CD4-positive, alpha-beta T cell (primary cell): ENCODE measurements around the gene COMTD1. TPM values are rescaled to one million over a fixed set of nuclear protein-coding genes. Genes with fewer than 3 reads are reported as not detected.
"Not testable (repeated sequence)": the region's sequence is repeated elsewhere in the genome, so short reads cannot be mapped to it uniquely, and the experiment has no call there.

ENCODE experiments used
- ATAC-seq: fragments of 200-7000 bp; cut with Tn5 transposase; one replicate; pipeline ENCODE4 v1.10.0; 2022; ENCODE audit warnings: mild to moderate bottlenecking; ENCODE audit not compliant: poor library complexity
- CTCF ChIA-PET: fragments of 350-600 bp; sonication (Branson Sonifier 250); formaldehyde crosslinking; loops from one replicate; lab custom pipeline; 2021; ENCODE audit warnings: antibody characterized with exemption, inconsistent platforms; lab: Charles Lee
- POLR2A ChIA-PET: fragments of 350-600 bp; sonication (Branson Sonifier 250); formaldehyde crosslinking; loops from one replicate; lab custom pipeline; 2021; ENCODE audit warnings: antibody characterized with exemption, inconsistent platforms; lab: Charles Lee
- DNase-seq, 14 experiments: peaks; one replicate each; pipeline ENCODE4 v3.0.0-alpha.2; 2013 to 2020; ENCODE audit warnings: mixed read lengths in 2 of 14
- H3K27ac ChIP-seq, 2 donors: one replicate each; pipeline versions ENCODE4 v1.5.1 to v1.7.0; 2013; ENCODE audit warnings: low read length in 2 of 2, low read depth in 1 of 2, mild to moderate bottlenecking in 1 of 2
- H3K27me3 ChIP-seq, 2 experiments: 1 replicate in 1 of 2; 2 replicates in 1 of 2; pipeline versions ENCODE4 v1.6.1 to v1.7.0; 2013; ENCODE audit warnings: low read length in 2 of 2, control low read depth in 1 of 2, mild to moderate bottlenecking in 1 of 2, moderate library complexity in 1 of 2; ENCODE audit not compliant: insufficient read depth in 2 of 2, control insufficient read depth in 1 of 2
- H3K36me3 ChIP-seq: one replicate; pipeline ENCODE4 v1.6.1; 2013; ENCODE audit warnings: low read length, control low read depth; ENCODE audit not compliant: insufficient read depth
- H3K4me1 ChIP-seq: one replicate; pipeline ENCODE4 v1.6.1; 2013; ENCODE audit warnings: low read length, control low read depth; ENCODE audit not compliant: insufficient read depth
- H3K4me3 ChIP-seq: one replicate; pipeline ENCODE4 v1.5.1; 2013; ENCODE audit warnings: mild to moderate bottlenecking, low read length, moderate library complexity
- H3K9me3 ChIP-seq, 2 experiments: 1 replicate in 1 of 2; 2 replicates in 1 of 2; pipeline versions ENCODE4 v1.6.1 to v1.7.0; 2013; ENCODE audit warnings: low read length in 2 of 2, mild to moderate bottlenecking in 2 of 2, control low read depth in 1 of 2, moderate library complexity in 1 of 2; ENCODE audit not compliant: control insufficient read depth in 1 of 2, insufficient read depth in 1 of 2
- H3K27ac Mint-ChIP-seq: one replicate; pipeline ENCODE4 v1.8.0; 2020; ENCODE audit warnings: mixed read lengths
- H3K27me3 Mint-ChIP-seq: one replicate; pipeline ENCODE4 v1.8.0; 2021; ENCODE audit warnings: mixed read lengths
- H3K36me3 Mint-ChIP-seq: one replicate; pipeline ENCODE4 v1.8.0; 2021; ENCODE audit warnings: low read depth, mixed read lengths
- H3K4me1 Mint-ChIP-seq: one replicate; pipeline ENCODE4 v1.8.0; 2021; ENCODE audit warnings: low read depth, mixed read lengths
- H3K4me3 Mint-ChIP-seq: one replicate; pipeline ENCODE4 v1.8.0; 2020; ENCODE audit warnings: mild to moderate bottlenecking, mixed read lengths
- H3K9me3 Mint-ChIP-seq: one replicate; pipeline ENCODE4 v1.8.0; 2020; ENCODE audit warnings: mixed read lengths
- CTCF ChIP-seq: fragments of 200-600 bp; IDR thresholded peaks from one replicate; pipeline ENCODE4 v1.8.0; 2022; ENCODE audit warnings: antibody characterized with exemption, mild to moderate bottlenecking
- intact Hi-C, 2 experiments: fragments of 100-400 bp; cut with DNase I in 1 of 2; cut with micrococcal nuclease in 1 of 2; formaldehyde crosslinking; loops; one replicate each; pipeline versions ENCODE4 v1.15.1 to v1.9.0; 2023 to 2025; cut with DNase I, micrococcal nuclease
- total RNA-seq, 174 experiments: library from RNA in 2 of 174; stranded (reverse) in 2 of 174; gene quantifications; one replicate each; pipeline ENCODE4 v1.2.3 and lab custom pipeline; 2021 to 2026

Gene COMTD1
- total RNA-seq, 2 experiments from 2014 or later = 9.5 to 10.5 TPM

- POLR2A ChIA-PET = no interaction called here
- no peaks in the 10 kb centered on the region for H3K9me3 Mint-ChIP-seq
These were observed 37.9 kb downstream of the COMTD1 start for GRCh38 chr10:75197906-75198305.

GRCh38 chr10:75197066-75197465, 38.7 kb downstream of the COMTD1 start:
- intact Hi-C loops = no loop called here
- POLR2A ChIA-PET = no interaction called here
- H3K27ac Mint-ChIP-seq = no peak overlapping the region

More at GRCh38 chr10:75197906-75198305, 37.9 kb downstream of the COMTD1 start:
- no peaks in the 10 kb centered on the region for H3K27me3 ChIP-seq
- H3K4me3 Mint-ChIP-seq = no peak overlapping the region
- no peaks in the 10 kb centered on the region for H3K4me1 Mint-ChIP-seq
- CTCF ChIA-PET = interaction anchor here (2.2 kb wide), 1 partner anchor 38 kb away, joined by 5 read pairs; the partner anchor contains the start of gene COMTD1
- H3K36me3 ChIP-seq = no peaks in the 10 kb centered on the region
- H3K4me3 ChIP-seq = no peak overlapping the region
- no peaks in the 10 kb centered on the region for H3K27me3 Mint-ChIP-seq
- no peak overlapping the region for H3K27ac Mint-ChIP-seq
- H3K4me1 ChIP-seq = no peaks in the 10 kb centered on the region
- H3K36me3 Mint-ChIP-seq = no peaks in the 10 kb centered on the region
- H3K27ac ChIP-seq = no peak overlapping the region
- TF ChIP-seq CTCF = no peak
- ATAC-seq = no peak
- intact Hi-C loops = no loop called here
- H3K9me3 ChIP-seq = no peaks in the 10 kb centered on the region
- DNase-seq = no peak

GRCh38 chr10:75195035-75195763, 40.6 kb downstream of the COMTD1 start:
- Mint-ChIP-seq H3K9me3 (no peaks in the 10 kb centered on the region), H3K4me3 (no peak overlapping the region), H3K27ac (no peak overlapping the region), H3K36me3 (no peaks in the 10 kb centered on the region), H3K4me1 (no peaks in the 10 kb centered on the region), H3K27me3 (no peaks in the 10 kb centered on the region)
- no peaks in the 10 kb centered on the region for H3K4me1 ChIP-seq
- ATAC-seq (no peak), DNase-seq (no peak)
- ChIA-PET POLR2A (interaction anchor here (1.4 kb wide), 1 partner anchor 15 kb away, joined by 5 read pairs; no protein-coding TSS in a partner anchor), CTCF (interaction anchor here (1.2 to 1.5 kb wide), 2 partner anchors 36 to 41 kb away, joined by 3 to 5 read pairs; partner anchors contain the start of gene COMTD1)
- no peaks in the 10 kb centered on the region for H3K9me3 ChIP-seq
- H3K27ac ChIP-seq = no peak overlapping the region
- no peak overlapping the region for H3K4me3 ChIP-seq
- TF ChIP-seq CTCF = no peak
- no peaks in the 10 kb centered on the region for H3K36me3 ChIP-seq
- intact Hi-C loops = no loop called here
- H3K27me3 ChIP-seq = no peaks in the 10 kb centered on the region

More at GRCh38 chr10:75197066-75197465, 38.7 kb downstream of the COMTD1 start:
- Histone ChIP-seq H3K9me3 (no peaks in the 10 kb centered on the region), H3K27me3 (no peaks in the 10 kb centered on the region), H3K36me3 (no peaks in the 10 kb centered on the region), H3K4me1 (no peaks in the 10 kb centered on the region), H3K27ac (no peak overlapping the region), H3K4me3 (no peak overlapping the region)
- no peaks in the 10 kb centered on the region for H3K9me3 Mint-ChIP-seq
- H3K4me1 Mint-ChIP-seq = no peaks in the 10 kb centered on the region
- no peak for DNase-seq
- no peak for TF ChIP-seq CTCF
- H3K4me3 Mint-ChIP-seq = no peak overlapping the region
- ATAC-seq = no peak
- CTCF ChIA-PET = no interaction called here
- no peaks in the 10 kb centered on the region for H3K36me3 Mint-ChIP-seq
- H3K27me3 Mint-ChIP-seq = no peaks in the 10 kb centered on the region

- H3K4me3 ChIP-seq, H3K4me1 Mint-ChIP-seq, H3K4me3 Mint-ChIP-seq, intact Hi-C loops, H3K27ac ChIP-seq, H3K27me3 ChIP-seq, H3K27me3 Mint-ChIP-seq, H3K27ac Mint-ChIP-seq, H3K9me3 Mint-ChIP-seq, H3K9me3 ChIP-seq, H3K4me1 ChIP-seq, ATAC-seq, DNase-seq, H3K36me3 Mint-ChIP-seq, H3K36me3 ChIP-seq: not testable (repeated sequence)
- ChIA-PET POLR2A (interaction anchor here (0.8 to 1.4 kb wide), 2 partner anchors 9 to 15 kb away, joined by 5 to 6 read pairs; no protein-coding TSS in a partner anchor), CTCF (interaction anchor here (0.6 to 1.5 kb wide), 4 partner anchors 11 to 41 kb away, joined by 3 to 5 read pairs (median 3); partner anchors contain the start of gene COMTD1)
These were observed 41.1 kb downstream of the COMTD1 start for GRCh38 chr10:75194625-75195024.
